Osteoblast (primary cell): ENCODE data around the gene OSBPL2. TPM values are rescaled to one million over a fixed set of nuclear protein-coding genes. Genes with fewer than 3 reads are reported as not detected.

Source experiments
- DNase-seq: peaks from one replicate; pipeline ENCODE4 v3.0.0; 2011; ENCODE audit warnings: low spot score, mixed read lengths; ENCODE audit not compliant: insufficient read length; ENCODE audit errors: missing footprints
- H2AFZ ChIP-seq: 2 replicates; pipeline ENCODE4 v1.6.0; 2011; ENCODE audit warnings: mild to moderate bottlenecking, low read length
- H3K27ac ChIP-seq: 2 replicates; pipeline ENCODE4 v1.5.1; 2011; ENCODE audit warnings: mild to moderate bottlenecking, low read depth, low read length, moderate library complexity
- H3K27me3 ChIP-seq: 2 replicates; pipeline ENCODE4 v1.6.0; 2012; ENCODE audit warnings: mild to moderate bottlenecking, control low read depth, inconsistent platforms, low read length, moderate library complexity; ENCODE audit not compliant: insufficient read depth
- H3K36me3 ChIP-seq: 2 replicates; pipeline ENCODE4 v1.5.1; 2011; ENCODE audit warnings: mild to moderate bottlenecking, low read length, control low read depth, moderate library complexity; ENCODE audit not compliant: insufficient read depth
- H3K4me1 ChIP-seq: 2 replicates; pipeline ENCODE4 v1.5.1; 2011; ENCODE audit warnings: mild to moderate bottlenecking, low read length, control low read depth, moderate library complexity; ENCODE audit not compliant: insufficient read depth
- H3K4me2 ChIP-seq: 2 replicates; pipeline ENCODE4 v1.6.0; 2011; ENCODE audit warnings: mild to moderate bottlenecking, low read length; ENCODE audit not compliant: insufficient read depth
- H3K4me3 ChIP-seq: fragments of 200-600 bp; sonication (generic); 3 replicates; pipeline ENCODE4 v1.5.1; 2012; ENCODE audit warnings: mild to moderate bottlenecking, low read length, inconsistent platforms; ENCODE audit not compliant: insufficient read depth
- H3K79me2 ChIP-seq: 2 replicates; pipeline ENCODE4 v1.6.0; 2012; ENCODE audit warnings: mild to moderate bottlenecking, low read length, control low read depth, inconsistent platforms; ENCODE audit not compliant: insufficient read depth
- H3K9me3 ChIP-seq: 2 replicates; pipeline ENCODE4 v1.5.1; 2011; ENCODE audit warnings: low read depth, low read length, control low read depth
- H4K20me1 ChIP-seq: 2 replicates; pipeline ENCODE4 v1.6.0; 2012; ENCODE audit warnings: mild to moderate bottlenecking, low read length, control low read depth; ENCODE audit not compliant: insufficient read depth
- CTCF ChIP-seq: IDR thresholded peaks from 2 replicates; pipeline ENCODE4 v1.5.1; 2011; ENCODE audit warnings: mild to moderate bottlenecking, low read depth, low read length, moderate library complexity; ENCODE audit errors: extremely low read depth
- total RNA-seq: library from RNA; depleted of rRNA; stranded (reverse); fragments of >200 nt; gene quantifications from 2 replicates; pipeline ENCODE4 v1.2.3, GENCODE V29; 2012

Gene OSBPL2
- total RNA-seq, 1 donor, result 35.8 TPM

DNA sequence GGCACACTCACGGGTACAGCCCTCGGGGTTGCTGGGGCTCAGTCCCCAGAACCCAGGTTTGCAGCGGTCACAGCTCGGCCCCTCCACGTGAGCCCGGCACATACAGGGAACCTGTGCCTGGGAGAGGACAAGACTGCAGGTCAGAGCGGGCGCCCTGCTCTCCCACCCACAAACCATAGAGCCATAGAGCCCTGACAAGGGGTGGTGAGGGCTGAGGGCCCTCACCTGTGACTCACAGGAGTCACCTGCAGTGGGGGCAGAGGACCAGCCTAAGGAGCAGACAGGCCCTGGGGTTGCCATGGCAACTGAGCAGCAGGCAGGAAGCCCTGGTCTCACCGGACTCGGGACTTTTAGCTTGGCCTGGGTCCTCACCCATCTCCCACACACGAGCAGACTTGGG, 98.0 kb downstream of the OSBPL2 start:
- H3K9me3 ChIP-seq, result no peaks in the 10 kb centered on the region
- H2AFZ ChIP-seq, result no peak overlapping the region
- no peaks in the 10 kb centered on the region for H3K4me1 ChIP-seq
- DNase-seq, result no peak
- no peaks in the 10 kb centered on the region for H3K79me2 ChIP-seq
- no peaks in the 10 kb centered on the region for H4K20me1 ChIP-seq
- H3K4me3 ChIP-seq, result no peak overlapping the region
- no peak for TF ChIP-seq CTCF
- H3K27me3 ChIP-seq, result no peaks in the 10 kb centered on the region
- H3K4me2 ChIP-seq, result no peak overlapping the region
- H3K36me3 ChIP-seq, result no peaks in the 10 kb centered on the region
- no peak overlapping the region for H3K27ac ChIP-seq

DNA sequence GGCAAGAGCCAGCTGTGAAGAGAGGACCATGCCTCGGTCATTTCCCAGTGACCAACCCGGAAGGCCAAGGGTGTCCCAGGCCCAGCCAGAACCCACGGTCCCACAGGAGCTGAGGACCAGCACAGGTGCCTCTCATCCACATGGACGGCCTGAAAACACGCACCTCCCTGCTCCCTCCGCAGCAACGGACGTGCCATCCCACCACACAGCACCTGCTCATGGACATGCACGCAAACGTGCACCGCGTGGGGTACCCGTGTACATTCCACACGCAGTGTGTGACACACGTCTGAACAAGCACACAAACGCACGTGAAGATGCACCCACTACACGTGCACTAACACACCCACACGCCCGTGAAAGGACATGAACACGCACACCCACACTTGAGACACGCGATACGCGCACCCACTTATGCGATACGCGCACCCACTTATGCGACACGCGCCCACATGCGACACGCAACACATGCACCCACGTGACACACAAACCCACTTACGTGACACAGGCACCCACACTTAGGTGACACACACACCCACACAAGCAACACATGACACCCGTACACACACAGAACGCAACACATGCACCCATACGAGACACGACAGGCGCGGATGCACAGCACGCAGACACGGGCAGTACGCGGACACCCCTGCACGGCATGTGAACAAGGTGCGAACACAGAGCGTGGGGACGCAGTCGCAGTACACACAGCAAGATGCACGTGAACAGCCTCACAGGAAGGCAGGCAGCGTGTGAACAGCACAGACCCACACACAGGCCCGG, 98.6 kb downstream of the OSBPL2 start:
- no peak overlapping the region for H2AFZ ChIP-seq
- no peak overlapping the region for H3K4me3 ChIP-seq
- H3K9me3 ChIP-seq, result no peaks in the 10 kb centered on the region
- TF ChIP-seq CTCF, result no peak
- H3K4me1 ChIP-seq, result no peaks in the 10 kb centered on the region
- H3K79me2 ChIP-seq, result no peaks in the 10 kb centered on the region
- H3K36me3 ChIP-seq, result no peaks in the 10 kb centered on the region
- H4K20me1 ChIP-seq, result no peaks in the 10 kb centered on the region
- no peaks in the 10 kb centered on the region for H3K27me3 ChIP-seq
- DNase-seq, result no peak
- no peak overlapping the region for H3K4me2 ChIP-seq
- no peak overlapping the region for H3K27ac ChIP-seq

GRCh38 chr20:62337558-62338293, 99.4 kb downstream of the OSBPL2 start:
- Histone ChIP-seq H3K4me1 (no peaks in the 10 kb centered on the region), H2AFZ (no peak overlapping the region), H3K4me3 (no peak overlapping the region), H4K20me1 (no peaks in the 10 kb centered on the region), H3K27me3 (no peaks in the 10 kb centered on the region), H3K4me2 (no peak overlapping the region), H3K9me3 (no peaks in the 10 kb centered on the region), H3K27ac (no peak overlapping the region), H3K36me3 (no peaks in the 10 kb centered on the region), H3K79me2 (no peaks in the 10 kb centered on the region)
- TF ChIP-seq CTCF, result no peak
- DNase-seq, result no peak

- no peaks in the 10 kb centered on the region for H3K4me1 ChIP-seq
- H3K9me3 ChIP-seq, result no peaks in the 10 kb centered on the region
- H3K79me2 ChIP-seq, result no peaks in the 10 kb centered on the region
- no peak for DNase-seq
- H3K36me3 ChIP-seq, result no peaks in the 10 kb centered on the region
- H3K4me3 ChIP-seq, result no peak overlapping the region
- no peak overlapping the region for H3K27ac ChIP-seq
- no peak for TF ChIP-seq CTCF
- H3K27me3 ChIP-seq, result no peaks in the 10 kb centered on the region
- H2AFZ ChIP-seq, result no peak overlapping the region
- no peak overlapping the region for H3K4me2 ChIP-seq
- H4K20me1 ChIP-seq, result no peaks in the 10 kb centered on the region
Measured at GRCh38 chr20:62338294-62338620, 99.9 kb downstream of the OSBPL2 start.
